ENCODE data around the gene PPP2R5B. TPM values are rescaled to one million over a fixed set of nuclear protein-coding genes. Genes with fewer than 3 reads are reported as not detected.

Gene PPP2R5B
- total and polyA plus RNA-seq, 9 of the 15 experiments (the other 6 are each of a cell fraction or from before 2014, with no cell fraction given) = 0.10 to 7.8 (median 3.3) TPM

- TF ChIP-seq RBBP5 (IDR thresholded peaks at IDR 0.05; ENCODE audit: borderline replicate concordance, insufficient read depth, low read length, poor library complexity, severe bottlenecking) (no peak), ARID1B (IDR thresholded peaks at IDR 0.05) (0 out of 2 replicates have a peak, but pooled peaks have one; percentile 13), GABPB1 (CRISPR knock-in tag; IDR thresholded peaks at IDR 0.05) (0 out of 2 replicates have a peak, but pooled peaks have one; percentile 50), MCM3 (IDR thresholded peaks at IDR 0.05) (no peak), NFIC (IDR thresholded peaks at IDR 0.05) (peak; percentile 37; the same call in 1 of the 2 replicates), TBL1XR1 (IDR thresholded peaks at IDR 0.05; ENCODE audit: low read length in 2 of 2) (no peak), ETV1 (tag; conservative IDR thresholded peaks at IDR 0.05; ENCODE audit: low read depth) (peak; percentile 50; the same call in 1 of the 2 replicates), ZKSCAN1 (IDR thresholded peaks at IDR 0.05; ENCODE audit: low read depth, low read length) (0 out of 2 replicates have a peak, but pooled peaks have one; percentile 13), RUNX1 (IDR thresholded peaks at IDR 0.05; ENCODE audit: low read depth) (no peak), SMARCB1 (IDR thresholded peaks at IDR 0.05; ENCODE audit: insufficient read length, low read depth) (no peak), KLF16 (IDR thresholded peaks at IDR 0.05) (no peak), TCF15 (CRISPR knock-in tag; IDR thresholded peaks at IDR 0.05) (no peak), ZC3H4 (CRISPR knock-in tag; IDR thresholded peaks at IDR 0.05; ENCODE audit: borderline replicate concordance) (peak; percentile 69), POLR2AphosphoS5 (IDR thresholded peaks at IDR 0.05; ENCODE audit: control insufficient read depth, insufficient read depth, low read depth, low read length) (peak; percentile 18; the same call in 1 of the 2 replicates), SOX6 (IDR thresholded peaks at IDR 0.05) (no peak), TAF15 (IDR thresholded peaks at IDR 0.05; ENCODE audit: low read depth, low read length) (no peak), SAFB2 (IDR thresholded peaks at IDR 0.05; ENCODE audit: borderline replicate concordance, low read depth, low read length, severe bottlenecking) (no peak), CAMTA2 (CRISPR knock-in tag; conservative IDR thresholded peaks at IDR 0.05) (no peak), ZBTB12 (CRISPR knock-in tag; IDR thresholded peaks at IDR 0.05) (no peak), ZNF586 (CRISPR knock-in tag; conservative IDR thresholded peaks at IDR 0.05) (no peak), TFAM (CRISPR knock-in tag; conservative IDR thresholded peaks at IDR 0.05) (no peak), PRPF4 (IDR thresholded peaks at IDR 0.05; ENCODE audit: insufficient read depth, low read depth, low read length, poor library complexity, severe bottlenecking) (no peak), SP2 (IDR thresholded peaks at IDR 0.05; ENCODE audit: extremely low read depth, low read depth, low read length, poor library complexity, severe bottlenecking) (no peak), KAT7 (CRISPR knock-in tag; IDR thresholded peaks at IDR 0.05; ENCODE audit: borderline replicate concordance) (0 out of 2 replicates have a peak, but pooled peaks have one; percentile 7), ETV5 (CRISPR knock-in tag; IDR thresholded peaks at IDR 0.05; ENCODE audit: low read depth) (peak; percentile 37; the same call in 1 of the 2 replicates), TCF7 (IDR thresholded peaks at IDR 0.05; ENCODE audit: borderline replicate concordance) (no peak), PHF21A (IDR thresholded peaks at IDR 0.05; ENCODE audit: borderline replicate concordance, low read depth) (no peak), CREBBP (IDR thresholded peaks at IDR 0.05; ENCODE audit: low read depth, low read length) (no peak)
Measured at GRCh38 chr11:64916040-64916774, 8.3 kb upstream of the PPP2R5B start (continued).
